ENCODE results near the gene IMMP2L.
"Not testable (repeated sequence)": the region's sequence is repeated elsewhere in the genome, so short reads cannot be mapped to it uniquely, and the experiment has no call there.

The IMMP2L gene

DNA sequence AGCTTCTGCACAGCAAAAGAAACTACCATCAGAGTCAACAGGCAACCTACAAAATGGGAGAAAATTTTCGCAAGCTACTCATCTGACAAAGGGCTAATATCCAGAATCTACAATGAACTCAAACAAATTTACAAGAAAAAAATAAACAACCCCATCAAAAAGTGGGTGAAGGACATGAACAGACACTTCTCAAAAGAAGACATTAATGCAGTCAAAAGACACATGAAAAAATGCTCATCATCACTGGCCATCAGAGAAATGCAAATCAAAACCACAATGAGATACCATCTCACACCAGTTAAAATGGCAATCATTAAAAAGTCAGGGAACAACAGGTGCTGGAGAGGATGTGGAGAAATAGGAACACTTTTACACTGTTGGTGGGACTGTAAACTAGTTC lies 92.4 kb downstream of the IMMP2L start:
- H3K4me3 ChIP-seq (ENCODE audit: low read depth, low read length): not testable (repeated sequence)

DNA sequence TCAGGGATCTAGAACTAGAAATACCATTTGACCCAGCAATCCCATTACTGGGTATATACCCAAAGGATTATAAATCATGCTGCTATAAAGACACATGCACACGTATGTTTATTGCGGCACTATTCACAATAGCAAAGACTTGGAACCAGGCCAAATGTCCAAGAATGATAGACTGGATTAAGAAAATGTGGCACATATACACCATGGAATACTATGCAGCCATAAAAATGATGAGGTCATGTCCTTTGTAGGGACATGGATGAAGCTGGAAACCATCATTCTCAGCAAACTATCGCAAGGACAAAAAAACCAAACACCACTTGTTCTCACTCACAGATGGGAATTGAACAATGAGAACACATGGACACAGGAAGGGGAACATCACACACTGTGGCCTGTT lies 96.5 kb downstream of the IMMP2L start:
- not testable (repeated sequence) for H3K4me3 ChIP-seq (ENCODE audit: low read depth, low read length)

DNA sequence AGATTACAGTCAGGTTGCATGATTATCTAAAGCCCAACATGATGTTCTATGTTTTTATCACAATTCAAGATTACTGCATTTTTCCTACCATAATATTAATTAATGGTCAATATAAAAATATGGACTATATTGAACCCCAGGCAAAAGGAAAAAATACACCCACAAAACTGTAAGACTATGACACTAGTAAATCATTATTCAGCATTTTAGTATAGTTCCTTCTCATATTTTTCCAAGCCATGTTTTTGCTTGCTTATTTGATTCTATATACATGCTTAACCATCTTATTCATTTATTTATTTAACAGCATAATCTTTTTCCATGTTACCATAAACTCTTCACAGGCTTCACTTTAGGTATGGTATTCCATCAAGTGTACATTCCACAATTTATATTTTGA lies 101.6 kb downstream of the IMMP2L start:
- H3K4me3 ChIP-seq (ENCODE audit: low read depth, low read length): no peak overlapping the region

DNA sequence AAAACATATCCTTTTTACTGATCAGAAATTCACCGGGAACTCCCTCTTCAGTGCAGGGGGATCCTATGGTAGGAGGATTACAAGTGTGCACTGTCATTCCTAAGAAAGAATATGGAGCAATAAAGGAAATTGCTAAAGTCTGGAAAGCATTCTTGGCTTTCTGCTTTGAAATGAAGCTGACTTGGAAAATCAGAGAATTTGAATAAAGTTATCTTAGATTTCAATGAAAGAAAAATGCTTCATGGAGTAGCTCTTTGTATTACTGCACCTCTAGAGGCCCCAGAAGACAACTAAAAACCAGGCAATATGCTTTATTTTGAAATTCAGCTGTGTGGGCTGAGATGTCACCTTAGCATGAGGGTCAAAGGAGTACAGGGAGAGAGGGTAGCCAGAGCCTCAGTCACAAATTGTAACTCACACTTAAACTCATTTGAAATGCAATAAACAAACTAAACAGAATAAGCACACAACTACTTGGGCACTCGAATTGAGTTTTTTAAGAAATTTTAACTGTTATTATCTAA lies 102.5 kb downstream of the IMMP2L start:
- no peak overlapping the region for H3K4me3 ChIP-seq (ENCODE audit: low read depth, low read length)

DNA sequence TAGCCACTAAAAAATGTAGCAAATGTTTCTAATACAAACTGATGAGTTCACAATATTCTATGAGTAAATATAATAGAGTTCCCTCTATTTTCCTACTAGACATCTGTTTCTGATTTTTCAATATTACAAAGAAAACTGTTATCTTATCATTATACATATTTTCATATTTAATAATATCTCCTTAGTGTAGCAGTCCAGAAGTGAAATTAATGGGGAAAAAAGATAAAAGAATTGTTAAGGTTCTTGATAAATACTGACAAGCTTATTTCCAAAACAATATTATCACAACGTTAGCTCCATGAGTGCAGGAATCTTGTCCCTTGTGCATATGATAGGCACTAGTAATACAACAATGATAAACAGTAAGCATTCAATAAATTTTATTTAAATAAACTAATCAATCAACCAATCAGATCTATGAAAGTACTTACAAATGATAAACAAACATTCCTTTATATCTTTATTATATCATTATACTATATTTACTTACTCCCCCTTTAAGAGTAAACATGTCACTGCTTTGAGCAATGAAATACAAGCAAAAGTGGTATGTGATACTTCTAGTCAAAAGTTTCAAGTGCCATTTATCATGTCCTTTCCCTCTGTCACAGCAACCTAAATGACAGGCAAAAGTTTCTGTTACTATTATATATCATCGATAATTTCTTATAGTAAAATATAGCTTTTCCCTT lies 103.1 kb downstream of the IMMP2L start:
- H3K4me3 ChIP-seq (ENCODE audit: low read depth, low read length): no peak overlapping the region

DNA sequence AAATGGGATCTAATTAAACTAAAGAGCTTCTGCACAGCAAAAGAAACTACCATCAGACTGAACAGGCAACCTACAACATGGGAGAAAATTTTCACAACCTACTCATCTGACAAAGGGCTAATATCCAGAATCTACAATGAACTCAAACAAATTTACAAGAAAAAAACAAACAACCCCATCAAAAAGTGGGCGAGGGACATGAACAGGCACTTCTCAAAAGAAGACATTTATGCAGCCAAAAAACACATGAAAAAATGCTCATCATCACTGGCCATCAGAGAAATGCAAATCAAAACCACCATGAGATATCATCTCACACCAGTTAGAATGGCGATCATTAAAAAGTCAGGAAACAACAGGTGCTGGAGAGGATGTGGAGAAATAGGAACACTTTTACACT lies 111.6 kb downstream of the IMMP2L start:
- not testable (repeated sequence) for H3K4me3 ChIP-seq (ENCODE audit: low read depth, low read length)

DNA sequence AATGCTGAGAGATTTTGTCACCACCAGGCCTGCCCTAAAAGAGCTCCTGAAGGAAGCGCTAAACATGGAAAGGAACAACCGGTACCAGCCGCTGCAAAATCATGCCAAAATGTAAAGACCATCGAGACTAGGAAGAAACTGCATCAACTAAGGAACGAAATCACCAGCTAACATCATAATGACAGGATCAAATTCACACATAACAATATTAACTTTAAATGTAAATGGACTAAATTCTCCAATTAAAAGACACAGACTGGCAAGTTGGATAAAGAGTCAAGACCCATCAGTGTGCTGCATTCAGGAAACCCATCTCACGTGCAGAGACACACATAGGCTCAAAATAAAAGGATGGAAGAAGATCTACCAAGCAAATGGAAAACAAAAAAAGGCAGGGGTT lies 114.8 kb downstream of the IMMP2L start:
- H3K4me3 ChIP-seq (ENCODE audit: low read depth, low read length): not testable (repeated sequence)

DNA sequence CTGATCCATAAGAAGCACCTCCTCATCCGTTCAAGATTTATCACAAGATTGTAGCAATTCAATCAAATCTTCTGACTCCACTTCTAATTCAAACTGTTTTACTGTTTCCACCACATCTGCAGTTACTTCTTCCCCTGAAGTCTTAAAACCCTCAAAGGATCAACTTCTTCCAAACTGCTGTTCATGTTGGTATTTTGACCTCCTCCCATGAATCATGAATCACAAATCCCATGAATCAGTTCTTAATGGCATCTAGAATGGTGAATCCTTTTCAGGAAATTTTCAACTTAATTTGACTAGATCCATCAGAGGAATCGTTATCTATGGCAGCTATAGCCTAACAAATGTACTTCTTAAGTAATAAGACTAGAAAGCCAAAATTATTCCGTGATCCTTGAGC lies 122.3 kb downstream of the IMMP2L start:
- H3K4me3 ChIP-seq (ENCODE audit: low read depth, low read length): no peak overlapping the region

DNA sequence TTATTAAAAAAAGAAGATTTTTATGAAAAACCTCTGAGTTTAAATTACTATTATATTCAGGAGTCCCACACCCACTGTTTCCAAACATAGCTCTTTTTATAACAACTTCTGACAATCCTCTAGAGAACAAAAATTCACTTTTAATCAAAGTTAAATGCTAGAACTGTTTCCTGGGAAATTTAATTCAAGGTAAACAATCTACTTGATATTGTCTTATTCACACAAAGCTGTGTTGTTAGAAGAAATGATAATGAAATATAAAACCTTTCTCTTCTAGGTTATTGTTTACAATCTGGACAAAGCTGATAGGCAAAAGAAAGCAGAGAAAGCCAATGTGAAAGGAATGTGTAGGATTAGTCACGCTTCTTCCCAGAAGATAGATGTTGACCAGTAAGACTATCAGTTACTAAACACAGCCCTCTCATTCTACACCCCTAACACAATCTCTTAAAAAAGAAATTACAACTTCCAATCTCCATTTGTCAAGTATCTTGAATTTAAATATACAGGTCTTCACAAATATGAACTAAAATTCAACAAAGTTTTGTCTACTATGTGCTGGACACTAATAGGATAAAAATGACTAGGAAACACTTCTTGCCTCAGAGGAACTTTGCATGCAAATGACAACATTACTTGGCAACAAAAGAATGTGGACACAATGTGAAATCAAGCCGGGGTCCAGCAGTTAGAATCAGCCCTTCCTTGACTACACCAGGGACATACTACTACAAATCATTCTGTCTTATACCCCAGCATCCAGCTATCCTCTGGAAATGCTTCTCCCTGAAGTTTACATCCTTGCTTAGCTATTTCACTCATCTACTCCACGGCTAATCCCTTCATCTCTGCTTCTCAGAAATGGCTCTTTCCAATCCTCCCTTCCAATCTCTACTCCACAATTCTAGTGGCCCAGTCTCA lies 123.7 kb downstream of the IMMP2L start:
- no peak overlapping the region for H3K4me3 ChIP-seq (ENCODE audit: low read depth, low read length)

DNA sequence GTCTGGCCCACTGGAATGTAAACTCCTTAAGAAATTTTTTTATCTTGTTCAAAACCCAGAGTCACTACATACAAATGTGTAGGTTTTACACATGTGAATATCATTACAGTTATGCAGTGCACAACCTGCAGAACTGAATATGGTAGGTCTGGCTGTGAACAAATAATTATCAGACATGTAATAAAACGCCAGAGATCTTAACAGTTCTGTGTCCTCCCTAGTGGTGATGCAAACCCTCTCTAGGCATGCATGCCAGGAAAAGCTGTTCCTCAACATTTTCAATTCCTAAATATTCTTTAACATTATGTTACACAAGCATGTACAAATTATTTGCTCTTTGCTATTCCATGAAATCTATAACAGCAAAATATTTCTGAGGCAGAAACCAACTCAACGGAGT lies 124.6 kb downstream of the IMMP2L start:
- no peak overlapping the region for H3K4me3 ChIP-seq (ENCODE audit: low read depth, low read length)

DNA sequence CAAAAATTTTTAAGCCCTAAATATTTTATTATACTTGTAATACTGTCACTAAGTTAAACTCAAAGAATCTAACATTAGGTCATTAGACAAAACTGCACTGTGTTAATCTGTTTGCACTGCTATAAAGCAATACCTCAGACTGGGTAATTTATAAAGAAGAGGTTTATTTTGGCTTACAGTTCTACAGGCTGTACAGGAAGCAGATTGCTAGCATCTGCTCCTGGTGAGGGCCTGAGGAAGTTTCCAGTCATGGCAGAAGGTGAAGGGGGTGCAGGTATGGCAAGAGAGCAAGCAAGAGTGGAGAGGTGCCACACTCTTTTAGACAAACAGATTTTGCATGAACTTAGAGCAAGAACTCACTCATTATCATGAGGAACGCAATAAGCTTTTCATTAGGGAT lies 125.7 kb downstream of the IMMP2L start:
- H3K4me3 ChIP-seq (ENCODE audit: low read depth, low read length): no peak overlapping the region

DNA sequence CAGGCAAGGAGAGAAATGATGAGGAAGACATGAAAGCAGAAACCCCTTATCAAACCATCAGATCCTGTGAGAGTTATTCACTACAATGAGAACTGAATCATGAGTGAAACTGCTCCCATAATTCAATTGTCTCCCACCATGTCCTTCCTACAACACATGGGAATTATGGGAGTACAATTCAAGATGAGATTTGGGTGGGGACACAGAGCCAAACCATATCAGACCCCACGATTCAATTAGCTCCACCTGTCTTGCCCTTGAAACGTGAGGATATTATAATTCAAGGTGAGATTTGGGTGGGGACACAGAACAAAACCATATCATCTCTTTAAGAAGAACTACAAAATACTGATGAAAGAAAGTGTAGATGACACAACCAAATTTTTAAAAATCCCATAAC lies 128.9 kb downstream of the IMMP2L start:
- no peak overlapping the region for H3K4me3 ChIP-seq (ENCODE audit: low read depth, low read length)

DNA sequence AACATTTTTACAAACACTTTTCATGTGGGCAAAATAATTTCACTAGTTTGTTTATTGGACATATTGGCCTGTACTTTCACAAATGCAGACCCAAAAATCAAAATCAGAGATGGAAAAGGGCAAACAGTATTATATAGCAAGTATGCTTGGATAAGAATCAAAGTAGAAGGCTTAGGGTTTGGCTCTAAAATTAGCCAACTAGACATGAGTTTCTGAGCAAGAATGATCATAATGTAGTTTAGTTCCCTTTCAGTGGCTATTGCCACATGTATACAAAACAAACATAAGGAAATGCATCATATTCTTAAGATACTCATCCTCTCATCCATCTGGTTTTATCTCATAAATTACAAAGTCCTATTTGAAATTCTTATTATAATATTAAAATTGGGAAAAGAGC lies 132.5 kb downstream of the IMMP2L start:
- no peak overlapping the region for H3K4me3 ChIP-seq (ENCODE audit: low read depth, low read length)

DNA sequence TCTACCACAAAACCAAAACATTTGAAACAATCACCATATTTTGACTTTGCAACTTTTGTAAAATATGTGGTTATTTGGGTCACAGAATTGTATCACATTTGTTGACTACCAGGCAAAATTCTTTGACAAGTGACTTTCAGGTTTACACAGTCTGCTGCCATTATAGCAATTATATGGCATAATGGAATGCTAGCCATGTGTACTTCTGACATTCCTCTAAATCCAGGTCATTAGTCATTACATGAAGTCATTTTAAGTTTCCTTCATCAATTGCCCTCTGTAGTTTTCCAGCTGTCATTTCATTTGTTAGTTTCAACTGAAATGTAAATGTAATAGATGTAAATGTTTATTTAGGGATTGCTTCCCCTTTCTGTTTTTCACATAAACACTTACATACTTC lies 137.5 kb downstream of the IMMP2L start:
- H3K4me3 ChIP-seq (ENCODE audit: low read depth, low read length): no peak overlapping the region

DNA sequence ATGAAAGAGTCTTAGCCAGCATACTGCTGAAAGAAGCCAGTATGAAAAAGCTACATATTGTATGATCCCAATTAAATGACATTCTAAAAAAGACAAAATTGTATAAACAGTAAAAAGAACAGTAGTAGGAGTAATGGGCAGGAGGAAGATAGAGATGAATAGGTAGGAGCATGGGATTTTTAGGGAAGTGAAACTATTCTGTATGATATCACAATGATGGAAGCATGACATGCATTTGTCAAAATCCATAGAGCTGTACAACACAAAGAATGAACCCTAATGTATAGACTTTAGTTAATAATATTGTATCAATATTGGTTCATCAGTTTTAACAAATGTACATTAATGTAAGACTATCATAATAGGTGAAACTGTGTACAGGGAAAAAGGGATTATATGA lies 147.9 kb downstream of the IMMP2L start:
- no peak overlapping the region for H3K4me3 ChIP-seq (ENCODE audit: low read depth, low read length)

DNA sequence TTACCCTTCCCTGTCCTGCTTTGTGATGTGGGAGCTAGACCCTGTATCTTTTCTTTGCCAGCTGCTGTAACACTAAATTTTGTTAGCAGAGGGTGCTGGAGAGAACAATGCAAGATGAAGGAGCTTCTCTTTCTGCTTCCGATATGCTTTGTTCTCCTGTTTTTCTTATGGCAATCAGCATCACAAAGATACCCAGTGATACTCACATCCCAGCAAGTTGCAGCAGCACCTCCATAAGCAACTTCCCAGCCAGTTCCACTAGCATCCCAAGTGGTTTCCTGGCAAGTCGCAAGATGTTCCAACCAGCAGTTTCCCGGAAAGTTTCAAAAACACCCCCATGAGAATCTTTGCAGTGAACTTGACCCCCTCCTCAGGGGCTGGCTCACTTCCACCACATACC lies 148.6 kb downstream of the IMMP2L start:
- H3K4me3 ChIP-seq (ENCODE audit: low read depth, low read length): no peak overlapping the region

DNA sequence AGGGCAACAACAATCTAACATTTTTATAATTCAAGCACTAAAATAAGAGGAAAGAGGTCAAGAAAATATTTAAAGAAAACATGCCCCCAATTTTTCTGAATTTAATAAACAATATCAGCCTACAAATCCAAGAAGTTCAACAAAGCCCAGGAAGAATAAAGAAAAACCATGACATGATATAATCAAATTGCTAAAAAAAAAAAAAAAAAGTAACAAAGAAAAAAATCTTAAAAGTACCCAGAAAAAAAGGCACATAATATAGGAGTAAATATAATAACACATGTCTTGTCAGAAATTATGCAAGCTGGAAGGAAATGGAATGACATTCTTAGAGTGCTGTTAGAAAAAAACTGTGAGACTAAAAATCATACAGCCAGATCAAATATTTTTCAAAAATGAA lies 151.4 kb downstream of the IMMP2L start:
- no peak overlapping the region for H3K4me3 ChIP-seq (ENCODE audit: low read depth, low read length)

DNA sequence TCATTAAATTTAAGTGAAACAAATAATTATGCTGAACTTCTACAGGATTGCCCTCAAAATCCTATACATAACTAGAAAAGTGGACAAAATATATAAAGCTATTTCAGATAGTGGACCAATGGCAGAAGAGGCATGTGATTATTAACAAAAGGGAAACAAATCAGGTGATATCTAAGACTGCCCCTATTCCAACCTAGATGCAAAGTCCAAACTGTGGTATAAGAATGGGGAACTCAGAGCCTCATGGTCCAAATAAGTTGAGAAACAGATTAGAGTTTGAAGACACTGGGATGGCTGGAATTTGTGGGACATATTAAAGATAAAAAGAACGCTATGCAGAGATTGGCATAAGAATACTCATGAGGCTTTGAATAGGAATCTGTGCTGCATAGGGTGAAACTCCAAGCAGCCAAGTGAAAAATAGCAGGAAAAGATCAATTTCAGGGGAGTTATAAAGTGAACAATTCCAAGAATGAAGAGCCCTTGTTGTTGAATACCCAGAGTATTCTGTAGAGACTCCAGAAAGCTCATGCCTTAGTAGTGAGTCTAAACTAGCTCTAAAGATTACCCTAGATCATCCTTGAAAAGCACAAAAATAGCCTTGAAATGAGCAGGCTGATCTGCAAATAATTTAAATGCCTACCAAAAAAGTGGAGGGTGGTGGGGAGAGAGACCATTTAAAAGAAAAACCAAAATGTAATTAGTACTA lies 152.4 kb downstream of the IMMP2L start:
- H3K4me3 ChIP-seq (ENCODE audit: low read depth, low read length): no peak overlapping the region

DNA sequence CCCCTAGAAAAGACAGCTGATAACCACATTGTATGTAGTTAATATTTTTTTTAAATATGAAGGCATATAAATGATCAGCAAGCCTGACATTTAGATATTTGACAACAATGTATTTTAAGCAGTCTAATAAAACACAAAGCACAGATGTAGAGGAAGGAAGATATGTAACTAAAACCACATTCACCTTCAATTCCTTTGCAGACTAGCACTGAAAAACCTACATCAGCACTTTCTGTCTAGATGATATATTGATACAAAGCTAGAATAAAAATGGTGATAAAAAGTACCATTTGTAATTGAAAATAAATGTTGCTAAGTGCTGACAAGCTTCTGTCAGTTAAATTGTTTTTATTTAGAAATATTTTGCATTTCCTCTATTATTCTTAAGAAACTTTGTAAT lies 153.6 kb downstream of the IMMP2L start:
- no peak overlapping the region for H3K4me3 ChIP-seq (ENCODE audit: low read depth, low read length)

DNA sequence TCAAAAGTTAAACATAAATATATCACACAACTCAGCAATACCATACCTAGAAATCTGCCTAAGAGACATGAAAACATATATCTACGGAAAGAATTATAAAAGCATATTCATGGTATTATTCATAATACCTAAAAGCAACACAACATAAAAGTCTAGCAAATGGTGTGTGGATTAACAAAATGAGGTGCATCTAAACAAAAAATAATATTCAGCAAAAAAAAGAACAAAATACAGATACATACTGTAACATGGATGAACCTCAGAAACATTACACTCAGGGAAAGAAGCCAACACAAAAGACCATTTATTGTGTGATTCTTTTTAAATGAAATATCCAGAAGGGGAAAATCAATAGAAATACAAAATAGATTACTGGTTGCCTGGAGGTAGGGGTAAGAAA lies 155.0 kb downstream of the IMMP2L start:
- H3K4me3 ChIP-seq (ENCODE audit: low read depth, low read length): no peak overlapping the region

DNA sequence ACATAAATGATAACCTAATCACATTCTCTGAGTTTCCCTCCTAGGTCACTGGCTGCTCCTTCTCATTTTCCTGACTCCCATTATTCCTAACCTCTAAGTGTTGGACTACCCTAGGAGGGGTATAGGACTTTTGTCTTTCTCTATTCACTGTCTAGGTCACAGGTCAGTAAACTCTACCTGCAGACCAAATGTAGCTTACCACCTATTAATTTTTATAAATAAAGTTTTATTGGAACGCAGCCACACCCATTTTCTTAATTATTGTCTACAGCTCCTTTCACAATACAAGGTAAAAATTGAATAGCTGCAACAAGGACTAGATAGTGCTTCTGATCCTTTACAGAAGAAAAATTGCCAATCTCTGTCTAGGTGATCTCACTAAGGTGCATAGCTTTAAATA lies 156.7 kb downstream of the IMMP2L start:
- no peak overlapping the region for H3K4me3 ChIP-seq (ENCODE audit: low read depth, low read length)

DNA sequence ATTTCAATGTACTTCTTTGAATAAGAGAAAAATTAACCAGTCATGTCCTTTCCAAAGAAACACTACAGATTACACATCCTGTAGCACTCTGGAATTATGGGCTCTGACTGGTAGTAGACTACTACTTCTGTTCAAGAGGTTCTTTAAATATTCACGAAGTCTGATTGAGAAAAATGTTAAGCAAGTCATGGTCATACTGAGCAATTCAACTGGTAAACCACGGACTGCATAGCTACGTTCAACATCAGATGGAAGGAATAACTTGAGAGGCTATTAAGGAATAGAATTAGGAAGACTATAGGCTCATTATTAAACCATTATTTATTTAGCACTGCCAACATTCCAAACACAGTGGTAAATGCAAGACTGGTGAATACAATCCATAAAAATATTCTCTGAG lies 160.8 kb downstream of the IMMP2L start:
- H3K4me3 ChIP-seq (ENCODE audit: low read depth, low read length): no peak overlapping the region

Data from iPS-11a (cell line).